GM19324 (cell line): Measurements from ENCODE around the gene GRID1.
"Not testable (repeated sequence)": the region's sequence is repeated elsewhere in the genome, so short reads cannot be mapped to it uniquely, and the experiment has no call there.

Source experiments
- ATAC-seq: cut with Tn5 transposase; IDR thresholded peaks from one replicate; pipeline ENCODE4 v1.9.1; 2021; ENCODE audit warnings: mild to moderate bottlenecking, moderate library complexity; ENCODE audit not compliant: unreplicated experiment, low FRiP score

Gene GRID1

GRCh38 chr10:85868627-85869499 is 497.7 kb downstream of the GRID1 start:
- no peak for ATAC-seq

- ATAC-seq, result no peak
Observed at GRCh38 chr10:85864868-85865526, 501.6 kb downstream of the GRID1 start.

- ATAC-seq, result no peak
Observed at GRCh38 chr10:85864173-85864549, 502.4 kb downstream of the GRID1 start.

DNA sequence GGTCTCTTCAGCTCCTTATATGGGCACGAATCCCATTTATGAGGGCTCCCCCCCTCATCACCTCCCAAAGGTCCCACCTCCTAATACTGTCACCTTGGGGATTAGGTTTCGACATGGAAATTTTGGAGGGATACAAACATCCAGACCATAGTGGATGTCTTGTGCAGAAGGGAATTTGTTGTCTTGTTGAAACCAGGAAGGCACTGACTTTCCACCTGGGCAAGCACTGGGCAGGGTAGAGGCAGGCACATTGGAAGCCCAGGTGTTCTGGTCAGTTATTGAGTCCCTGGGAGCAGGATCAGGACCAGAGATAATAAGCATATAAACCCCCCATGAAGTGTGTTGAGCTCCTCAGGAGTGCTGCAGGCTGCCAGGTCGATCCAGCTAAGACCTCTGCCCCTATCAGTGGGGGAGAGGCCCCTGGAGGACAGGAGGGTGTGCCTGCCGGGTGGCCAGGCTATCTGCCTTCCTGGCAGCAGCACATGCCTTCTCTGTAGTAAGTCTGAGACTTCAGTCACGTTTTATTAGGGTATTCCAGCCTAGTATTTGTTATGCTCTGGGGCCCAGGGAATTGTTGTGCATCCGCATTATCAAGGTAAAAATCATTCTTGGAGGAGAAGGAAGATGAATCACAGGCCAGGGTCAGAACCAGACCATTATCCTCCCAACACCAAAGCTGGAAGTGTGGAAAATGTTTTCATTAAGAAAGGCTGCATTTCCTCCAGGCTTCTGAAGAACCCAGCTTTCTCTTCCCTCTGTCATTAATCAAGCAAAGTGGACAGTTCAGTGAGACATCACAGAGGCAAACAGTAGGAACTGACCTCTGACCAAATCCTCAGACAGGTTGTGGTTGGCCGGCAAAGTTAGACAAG is 503.1 kb downstream of the GRID1 start:
- ATAC-seq, result no peak

- no peak for ATAC-seq
Observed at GRCh38 chr10:85862771-85863170, 503.8 kb downstream of the GRID1 start.

DNA sequence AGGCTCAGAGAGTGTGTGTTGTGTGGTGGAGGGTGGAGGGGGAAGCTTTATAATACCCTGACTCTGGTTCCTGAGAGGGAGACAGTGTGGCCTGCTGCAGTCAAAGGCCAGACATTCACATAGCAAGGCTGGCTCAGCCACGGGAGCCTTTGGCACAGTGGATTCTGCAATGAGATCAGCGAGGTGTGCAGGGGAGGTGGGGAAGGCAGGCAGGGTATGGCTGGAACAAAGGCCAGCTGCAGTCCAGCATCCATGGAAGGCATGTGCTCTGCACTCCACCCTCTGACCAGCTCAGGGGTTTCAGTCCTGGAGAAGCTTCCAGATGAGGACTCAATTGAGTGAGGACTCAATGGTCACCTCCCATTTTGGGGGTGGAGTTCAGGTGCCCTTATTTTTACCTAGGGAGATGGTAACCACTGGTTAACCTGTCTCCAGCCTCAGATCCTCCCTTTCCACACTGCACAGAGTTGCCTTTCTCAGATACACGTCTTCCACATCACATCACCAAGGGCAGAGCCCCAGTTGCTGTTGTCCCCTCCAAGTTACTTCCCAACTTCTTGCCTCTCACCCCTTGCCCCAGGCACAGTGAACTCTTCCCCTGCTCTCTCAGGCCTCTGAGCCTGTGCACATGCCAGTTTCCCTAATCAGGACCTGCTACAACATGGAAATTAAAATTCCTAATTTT is 504.9 kb downstream of the GRID1 start:
- no peak for ATAC-seq

GRCh38 chr10:85859859-85860258 is 506.7 kb downstream of the GRID1 start:
- ATAC-seq, result no peak

GRCh38 chr10:85858776-85859515 is 507.6 kb downstream of the GRID1 start:
- ATAC-seq, result no peak

DNA sequence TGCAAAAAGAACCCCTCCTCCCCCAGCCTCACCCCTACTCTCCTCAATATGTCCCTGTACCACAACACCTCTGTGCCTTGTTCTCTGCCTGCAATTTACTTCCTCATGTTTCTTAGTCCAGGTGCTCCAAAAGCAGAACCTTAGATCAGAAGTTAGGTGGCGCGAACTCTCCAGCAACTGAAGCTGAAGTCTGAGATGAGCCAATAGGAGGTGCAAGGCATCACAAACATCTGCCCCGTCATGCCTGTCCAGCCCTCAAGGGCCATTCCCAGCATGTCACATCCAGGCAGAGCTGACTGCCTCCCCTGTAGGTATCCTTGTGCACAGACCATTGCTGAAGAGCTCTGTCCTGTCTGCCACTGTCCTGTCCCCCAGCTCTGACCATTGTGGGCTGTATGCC is 508.8 kb downstream of the GRID1 start:
- ATAC-seq, result no peak

- no peak for ATAC-seq
Observed at GRCh38 chr10:85857305-85857704, 509.3 kb downstream of the GRID1 start.

DNA sequence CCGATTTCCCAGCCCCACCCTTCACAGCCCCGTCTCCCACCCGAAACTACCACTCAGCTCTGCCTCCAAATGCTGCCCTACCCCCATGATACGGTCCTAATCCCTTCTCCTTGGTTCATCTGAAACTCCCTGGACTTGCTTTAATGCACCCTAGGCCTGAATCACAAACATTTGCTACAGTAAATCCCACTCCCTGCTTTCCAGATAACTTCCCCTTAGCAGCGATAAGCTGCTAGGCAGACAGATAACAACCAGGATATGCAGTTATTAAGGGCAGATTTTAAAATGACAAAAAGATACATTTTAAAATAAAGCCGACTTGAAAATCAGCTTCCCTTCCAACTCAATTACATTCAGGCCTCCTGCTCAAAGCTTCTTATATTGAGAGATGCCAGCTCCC is 514.7 kb downstream of the GRID1 start:
- ATAC-seq, result no peak

DNA sequence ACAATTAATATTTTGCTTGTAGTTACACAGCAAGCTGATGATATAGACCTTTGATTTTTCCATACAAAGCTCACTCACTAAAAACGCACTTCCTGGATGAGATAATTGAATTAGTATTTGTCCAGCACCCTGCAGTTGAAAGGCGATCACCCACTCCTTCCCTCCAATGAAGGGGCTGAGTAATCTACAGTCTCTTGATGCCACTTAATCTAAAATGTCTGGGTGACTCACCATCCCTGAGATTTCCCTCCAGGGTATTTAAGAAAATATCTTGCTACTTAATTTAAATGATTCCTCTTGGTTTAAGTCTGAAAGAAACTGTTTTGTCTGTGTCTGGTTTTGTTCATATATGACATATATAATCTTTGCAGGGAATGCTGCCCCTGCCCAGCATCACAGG is 515.3 kb downstream of the GRID1 start:
- ATAC-seq, result no peak

- no peak for ATAC-seq
Observed at GRCh38 chr10:85850736-85851135, 515.9 kb downstream of the GRID1 start.

DNA sequence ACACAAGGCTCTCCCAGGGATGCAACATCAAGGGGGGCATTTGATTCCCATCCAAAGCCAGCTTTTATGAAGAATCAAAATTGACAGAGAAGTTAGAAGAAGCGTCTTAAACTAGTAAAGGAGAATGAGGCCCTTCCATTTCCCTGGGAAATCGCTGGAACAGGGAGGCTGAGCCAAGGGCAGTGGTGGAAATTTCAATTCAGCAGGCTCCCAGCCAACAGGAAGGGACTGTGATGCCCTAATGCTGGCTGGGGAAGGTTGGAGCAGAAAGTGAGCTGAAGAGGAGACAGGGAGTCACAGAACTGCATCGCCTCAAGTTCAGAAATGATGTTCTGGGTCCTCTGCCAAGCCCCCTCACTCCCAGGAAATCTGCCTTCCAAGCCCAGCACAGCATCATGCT is 517.3 kb downstream of the GRID1 start:
- ATAC-seq, result no peak

GRCh38 chr10:85848756-85849155 is 517.8 kb downstream of the GRID1 start:
- no peak for ATAC-seq

GRCh38 chr10:85847085-85847484 is 519.5 kb downstream of the GRID1 start:
- no peak for ATAC-seq

- ATAC-seq, result not testable (repeated sequence)
Observed at GRCh38 chr10:85838660-85839059, 527.9 kb downstream of the GRID1 start.

GRCh38 chr10:85832988-85833387 is 533.6 kb downstream of the GRID1 start:
- ATAC-seq, result no peak

DNA sequence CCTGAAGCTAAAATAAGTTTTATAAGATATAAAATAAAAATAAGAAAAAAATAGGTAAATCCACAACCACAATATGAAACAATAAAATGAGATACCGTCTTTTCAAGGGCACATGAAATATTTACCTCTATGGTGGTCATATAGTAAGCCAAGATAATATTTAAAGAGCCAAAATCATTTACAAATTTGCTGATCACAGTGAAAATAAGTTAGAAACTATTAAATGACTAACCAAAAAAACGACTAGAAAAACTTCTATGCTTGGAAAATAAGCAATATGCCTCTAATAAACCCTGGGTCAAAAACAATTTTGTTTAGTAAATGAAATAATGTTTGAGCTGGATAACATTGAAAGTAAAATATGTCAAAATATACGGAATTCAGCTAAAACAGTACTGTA is 535.2 kb downstream of the GRID1 start:
- no peak for ATAC-seq

DNA sequence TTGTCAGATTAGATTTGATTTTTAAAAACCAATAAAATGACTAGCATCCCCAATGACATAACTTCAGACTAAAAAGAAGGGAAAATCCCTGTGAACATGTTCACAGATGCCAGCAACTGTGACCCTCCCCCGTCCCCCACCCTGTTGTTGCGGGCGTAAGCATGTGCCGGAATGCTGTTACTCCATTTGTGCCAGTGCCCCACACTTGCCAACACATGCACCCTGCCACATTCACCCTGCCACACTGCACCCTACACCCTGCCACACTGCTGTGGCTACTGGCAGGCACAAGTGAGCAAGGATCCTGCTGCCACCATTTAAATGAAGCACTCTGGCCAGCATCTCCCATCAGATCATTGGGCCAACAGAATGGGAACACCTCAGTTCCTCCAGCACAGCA is 540.2 kb downstream of the GRID1 start:
- ATAC-seq, result no peak
